SU-DHL-6 (cell line): ENCODE results near the gene ZNF354C.

Source experiments
- H2AFZ ChIP-seq: fragments of 200-600 bp; sonication (generic); 2 replicates; pipeline ENCODE4 v1.6.1; 2014; ENCODE audit warnings: low read depth, mild to moderate bottlenecking, moderate library complexity, mixed read lengths, antibody characterized with exemption, low read length; ENCODE audit not compliant: severe bottlenecking
- H3F3A ChIP-seq: fragments of 200-600 bp; shearing (Covaris generic); 2 replicates; pipeline ENCODE4 v1.6.0; 2016; ENCODE audit warnings: antibody characterized with exemption, mild to moderate bottlenecking; ENCODE audit not compliant: insufficient read depth
- H3K27ac ChIP-seq: fragments of 200-600 bp; sonication (generic); 2 replicates; pipeline ENCODE4 v1.5.1; 2016; ENCODE audit warnings: low read depth, mild to moderate bottlenecking, low read length, moderate library complexity, mixed read lengths
- H3K27me3 ChIP-seq: fragments of 200-600 bp; sonication (generic), shearing (Covaris generic); 2 replicates; pipeline ENCODE4 v1.6.0; 2014; ENCODE audit warnings: mild to moderate bottlenecking, low read length
- H3K36me3 ChIP-seq: fragments of 200-600 bp; sonication (generic); 2 replicates; pipeline ENCODE4 v1.6.1; 2014; ENCODE audit warnings: mild to moderate bottlenecking, low read length, mixed read lengths
- H3K4me2 ChIP-seq: fragments of 300-600, 200-600 bp; shearing (Covaris generic), sonication (generic); 2 replicates; pipeline ENCODE4 v1.6.0; 2014; ENCODE audit warnings: low read length, low read depth, mild to moderate bottlenecking; ENCODE audit not compliant: poor library complexity, severe bottlenecking
- H3K4me3 ChIP-seq: fragments of 200-600 bp; sonication (generic); 2 replicates; pipeline ENCODE4 v1.5.1; 2014; ENCODE audit warnings: antibody characterized with exemption, low read length, mild to moderate bottlenecking, mixed read lengths; ENCODE audit not compliant: insufficient read depth, poor library complexity, severe bottlenecking
- H3K79me2 ChIP-seq: fragments of 200-600 bp; sonication (generic); 2 replicates; pipeline ENCODE4 v1.6.1; 2014; ENCODE audit warnings: mild to moderate bottlenecking, low read length, moderate library complexity; ENCODE audit not compliant: insufficient read depth
- H3K9ac ChIP-seq: fragments of 200-600 bp; sonication (generic); 2 replicates; pipeline ENCODE4 v1.7.0; 2014; ENCODE audit warnings: mild to moderate bottlenecking, low read length
- H3K9me2 ChIP-seq: fragments of 200-600 bp; sonication (generic); replicated peaks from 2 replicates; pipeline ENCODE4 v1.6.1; 2014; ENCODE audit warnings: low read length; ENCODE audit not compliant: insufficient read depth
- H3K9me3 ChIP-seq: fragments of 200-600 bp; sonication (generic); 2 replicates; pipeline ENCODE4 v1.6.1; 2014; ENCODE audit warnings: low read length, mixed read lengths; ENCODE audit not compliant: insufficient read depth
- H4K20me1 ChIP-seq: fragments of 200-600 bp; sonication (generic); 2 replicates; pipeline ENCODE4 v1.6.1; 2014; ENCODE audit warnings: low read depth, mild to moderate bottlenecking, antibody characterized with exemption, low read length, moderate library complexity, mixed read lengths
- CTCF ChIP-seq: fragments of 200-600 bp; sonication (generic); IDR thresholded peaks from one replicate; pipeline ENCODE4 v1.5.1; 2017; ENCODE audit warnings: antibody characterized with exemption, mild to moderate bottlenecking, low read length, moderate library complexity; ENCODE audit not compliant: insufficient read depth, poor library complexity, severe bottlenecking
- EZH2phosphoT487 ChIP-seq: fragments of 200-600 bp; sonication (generic), shearing (Covaris generic); conservative IDR thresholded peaks from 2 replicates; pipeline ENCODE4 v1.6.1; 2018; ENCODE audit warnings: mild to moderate bottlenecking, antibody characterized with exemption, low read length, moderate library complexity, mixed read lengths

The ZNF354C gene

GRCh38 chr5:179127136-179128040, 67.2 kb downstream of the ZNF354C start:
- Histone ChIP-seq H3K36me3 (no peaks in the 10 kb centered on the region), H3K27me3 (no peaks in the 10 kb centered on the region), H4K20me1 (no peaks in the 10 kb centered on the region)

GRCh38 chr5:179128041-179128365, 67.8 kb downstream of the ZNF354C start:
- Histone ChIP-seq H3K9me2 (no peaks in the 10 kb centered on the region), H3K4me2 (no peak overlapping the region), H3K79me2 (no peaks in the 10 kb centered on the region), H3K9me3 (no peaks in the 10 kb centered on the region), H3F3A (no peaks in the 10 kb centered on the region), H4K20me1 (no peaks in the 10 kb centered on the region), H3K27ac (no peak overlapping the region), H3K4me3 (no peak overlapping the region), H3K9ac (no peak overlapping the region), H3K27me3 (no peaks in the 10 kb centered on the region), H2AFZ (no peak overlapping the region), H3K36me3 (no peaks in the 10 kb centered on the region)
- no peak for TF ChIP-seq CTCF
- TF ChIP-seq EZH2phosphoT487 = no peak

More at GRCh38 chr5:179127136-179128040, 67.2 kb downstream of the ZNF354C start:
- Histone ChIP-seq H3K4me3 (no peak overlapping the region), H3K4me2 (no peak overlapping the region), H3F3A (no peaks in the 10 kb centered on the region), H3K9me3 (no peaks in the 10 kb centered on the region), H3K27ac (no peak overlapping the region), H3K9ac (no peak overlapping the region), H3K79me2 (no peaks in the 10 kb centered on the region), H3K9me2 (no peaks in the 10 kb centered on the region), H2AFZ (no peak overlapping the region)
- no peak for TF ChIP-seq EZH2phosphoT487
- no peak for TF ChIP-seq CTCF

- Histone ChIP-seq H3K27me3 (no peaks in the 10 kb centered on the region), H2AFZ (no peak overlapping the region), H3K36me3 (no peaks in the 10 kb centered on the region), H3K9me2 (no peaks in the 10 kb centered on the region), H3K9ac (no peak overlapping the region), H3F3A (no peaks in the 10 kb centered on the region), H3K27ac (no peak overlapping the region), H3K4me3 (no peak overlapping the region), H4K20me1 (no peaks in the 10 kb centered on the region), H3K79me2 (no peaks in the 10 kb centered on the region), H3K9me3 (no peaks in the 10 kb centered on the region), H3K4me2 (no peak overlapping the region)
- no peak for TF ChIP-seq CTCF
- TF ChIP-seq EZH2phosphoT487 = no peak
Measured at GRCh38 chr5:179128976-179129375, 68.8 kb downstream of the ZNF354C start.
